Measurements from ENCODE around the gene RASA3. TPM values are rescaled to one million over a fixed set of nuclear protein-coding genes. Genes with fewer than 3 reads are reported as not detected.
A peak's percentile ranks its signal among the peaks of the same experiment; 100 is the strongest.

RASA3 gene
- total RNA-seq, 2 donors from 2014 or later, result 6.3 to 12.0 TPM

- H3K4me3 ChIP-seq (ENCODE audit: low read length), result no peak overlapping the region
- H3K27me3 Mint-ChIP-seq (ENCODE audit: insufficient read depth), result peaks cover 45% of the 10 kb centered on the region
- no peaks in the 10 kb centered on the region for H3K36me3 ChIP-seq (ENCODE audit: control insufficient read depth, insufficient read depth, low read length)
- no peaks in the 10 kb centered on the region for H3K4me1 Mint-ChIP-seq
- H3K27me3 ChIP-seq (ENCODE audit: control insufficient read depth, insufficient read depth, low read length, poor library complexity, severe bottlenecking), result peaks cover 80% of the 10 kb centered on the region
- peaks cover 2% of the 10 kb centered on the region for H3K4me1 ChIP-seq (ENCODE audit: control insufficient read depth, insufficient read depth, low read length)
- H3K9ac ChIP-seq (ENCODE audit: extremely low read depth, low read length, poor library complexity, severe bottlenecking), result no peak overlapping the region
- H3K9me3 ChIP-seq (ENCODE audit: control insufficient read depth, low read length), result no peaks in the 10 kb centered on the region
- H3K4me3 Mint-ChIP-seq, result no peak overlapping the region
- H3K27ac Mint-ChIP-seq, result no peak overlapping the region
- no peak overlapping the region for H3K27ac ChIP-seq (ENCODE audit: low read depth, low read length)
- H3K36me3 Mint-ChIP-seq (ENCODE audit: low read depth), result no peaks in the 10 kb centered on the region
- H3K9me3 Mint-ChIP-seq, result peaks cover 3% of the 10 kb centered on the region
- WGBS, 2 experiments (ENCODE audit: insufficient coverage in 1 of 2, insufficient read length in 1 of 2), result 93 to 99% methylated on average over 9 to 12 of the region's 12 CpGs
- TF ChIP-seq CTCF (conservative IDR thresholded peaks at IDR 0.05), result no peak
- DNase-seq, result no peak
These were observed 195.3 kb downstream of the RASA3 start for GRCh38 chr13:113937073-113937472.

- Histone ChIP-seq H3K36me3 (ENCODE audit: control insufficient read depth, insufficient read depth, low read length) (no peaks in the 10 kb centered on the region), H3K27me3 (ENCODE audit: control insufficient read depth, insufficient read depth, low read length, poor library complexity, severe bottlenecking) (peaks cover 72% of the 10 kb centered on the region), H3K9ac (ENCODE audit: extremely low read depth, low read length, poor library complexity, severe bottlenecking) (no peak overlapping the region), H3K27ac (ENCODE audit: low read depth, low read length) (no peak overlapping the region), H3K9me3 (ENCODE audit: control insufficient read depth, low read length) (no peaks in the 10 kb centered on the region), H3K4me3 (ENCODE audit: low read length) (no peak overlapping the region), H3K4me1 (ENCODE audit: control insufficient read depth, insufficient read depth, low read length) (peaks cover 2% of the 10 kb centered on the region)
- no peak overlapping the region for H3K27ac Mint-ChIP-seq
- 94 to 97% methylated on average over 22 to 25 of the region's 25 CpGs for WGBS, 2 experiments (ENCODE audit: insufficient coverage in 1 of 2, insufficient read length in 1 of 2)
- TF ChIP-seq CTCF (conservative IDR thresholded peaks at IDR 0.05), result no peak
- no peak overlapping the region for H3K4me3 Mint-ChIP-seq
- H3K36me3 Mint-ChIP-seq (ENCODE audit: low read depth), result no peaks in the 10 kb centered on the region
- DNase-seq, result no peak
- H3K4me1 Mint-ChIP-seq, result no peaks in the 10 kb centered on the region
- peaks cover 44% of the 10 kb centered on the region for H3K27me3 Mint-ChIP-seq (ENCODE audit: insufficient read depth)
- no peaks in the 10 kb centered on the region for H3K9me3 Mint-ChIP-seq
These were observed 196.1 kb downstream of the RASA3 start for GRCh38 chr13:113936166-113936965.

GRCh38 chr13:113935001-113935844 lies 197.2 kb downstream of the RASA3 start:
- Histone ChIP-seq H3K9me3 (ENCODE audit: control insufficient read depth, low read length) (no peaks in the 10 kb centered on the region), H3K9ac (ENCODE audit: extremely low read depth, low read length, poor library complexity, severe bottlenecking) (no peak overlapping the region), H3K4me3 (ENCODE audit: low read length) (no peak overlapping the region), H3K27me3 (ENCODE audit: control insufficient read depth, insufficient read depth, low read length, poor library complexity, severe bottlenecking) (peaks cover 68% of the 10 kb centered on the region), H3K36me3 (ENCODE audit: control insufficient read depth, insufficient read depth, low read length) (no peaks in the 10 kb centered on the region), H3K4me1 (ENCODE audit: control insufficient read depth, insufficient read depth, low read length) (peaks cover 2% of the 10 kb centered on the region), H3K27ac (ENCODE audit: low read depth, low read length) (peak overlapping the region; percentile 82)
- TF ChIP-seq CTCF (conservative IDR thresholded peaks at IDR 0.05), result peak; percentile 21
- Mint-ChIP-seq H3K4me1 (no peaks in the 10 kb centered on the region), H3K4me3 (no peak overlapping the region), H3K27me3 (ENCODE audit: insufficient read depth) (peaks cover 44% of the 10 kb centered on the region), H3K36me3 (ENCODE audit: low read depth) (no peaks in the 10 kb centered on the region), H3K9me3 (no peaks in the 10 kb centered on the region), H3K27ac (no peak overlapping the region)
- 55 to 85% methylated on average over 4 to 21 of the region's 21 CpGs for WGBS, 2 experiments (ENCODE audit: insufficient coverage in 1 of 2, insufficient read length in 1 of 2)
- DNase-seq, result peak; percentile 70
